A172 (cell line): ENCODE measurements around the gene S100A2. TPM values are rescaled to one million over a fixed set of nuclear protein-coding genes. Genes with fewer than 3 reads are reported as not detected.
"Not testable (repeated sequence)": the region's sequence is repeated elsewhere in the genome, so short reads cannot be mapped to it uniquely, and the experiment has no call there.

Experiments used
- DNase-seq: peaks from one replicate; pipeline ENCODE4 v3.0.0-alpha.2; 2015; ENCODE audit warnings: low spot score
- total RNA-seq: library from RNA; depleted of rRNA; stranded (reverse); fragments of >200 nt; shearing (Covaris generic); gene quantifications from 2 replicates; pipeline ENCODE4 v1.2.3, GENCODE V29; 2014; rRNA removed

The S100A2 gene
- total RNA-seq, 1 experiment from 2014 or later = 41.3 TPM

GRCh38 chr1:153532769-153533599, 32.7 kb downstream of the S100A2 start:
- DNase-seq = peak; percentile 94

DNA sequence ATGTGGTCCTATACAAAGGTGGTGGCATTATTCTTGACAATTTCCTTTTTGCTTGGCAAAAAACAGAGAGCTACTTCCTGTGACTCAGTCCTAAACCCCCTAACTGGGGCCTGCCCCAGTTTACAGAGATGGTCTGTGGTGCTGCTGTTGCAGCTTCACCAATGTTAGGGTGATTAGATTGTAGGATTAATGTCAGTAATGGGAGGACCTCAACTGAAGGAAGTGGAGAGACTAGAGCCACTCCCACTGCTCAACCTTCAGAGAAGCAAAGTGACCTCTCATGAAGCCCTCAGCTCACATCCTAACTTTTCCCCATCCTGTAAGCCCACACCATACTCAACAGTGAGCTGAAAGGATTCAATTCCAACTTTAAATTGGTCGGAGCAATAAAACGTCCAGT, 33.5 kb downstream of the S100A2 start:
- no peak for DNase-seq

DNA sequence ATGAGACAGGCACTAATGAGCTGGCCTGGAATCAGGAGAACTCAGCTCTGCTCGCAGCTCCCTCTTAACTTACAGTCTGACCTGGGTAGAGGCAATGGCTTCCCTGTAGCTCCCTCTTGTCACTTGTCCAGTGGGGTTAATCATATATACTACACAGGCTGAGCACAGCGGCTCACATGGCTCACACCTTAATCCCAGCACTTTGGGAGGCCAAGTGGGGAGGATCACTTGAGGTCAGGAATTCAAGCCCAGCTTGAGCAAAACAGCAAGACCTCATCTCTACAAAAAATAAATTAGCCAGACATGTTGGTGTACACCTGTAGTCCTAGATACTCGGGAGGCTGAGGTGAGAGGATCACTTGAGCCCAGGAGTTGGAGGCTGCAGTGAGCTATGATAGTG, 34.0 kb downstream of the S100A2 start:
- DNase-seq = no peak

GRCh38 chr1:153527683-153528040, 38.0 kb downstream of the S100A2 start:
- DNase-seq = no peak

GRCh38 chr1:153527023-153527682, 38.5 kb downstream of the S100A2 start:
- DNase-seq = no peak

GRCh38 chr1:153526132-153526543, 39.5 kb downstream of the S100A2 start:
- no peak for DNase-seq

DNA sequence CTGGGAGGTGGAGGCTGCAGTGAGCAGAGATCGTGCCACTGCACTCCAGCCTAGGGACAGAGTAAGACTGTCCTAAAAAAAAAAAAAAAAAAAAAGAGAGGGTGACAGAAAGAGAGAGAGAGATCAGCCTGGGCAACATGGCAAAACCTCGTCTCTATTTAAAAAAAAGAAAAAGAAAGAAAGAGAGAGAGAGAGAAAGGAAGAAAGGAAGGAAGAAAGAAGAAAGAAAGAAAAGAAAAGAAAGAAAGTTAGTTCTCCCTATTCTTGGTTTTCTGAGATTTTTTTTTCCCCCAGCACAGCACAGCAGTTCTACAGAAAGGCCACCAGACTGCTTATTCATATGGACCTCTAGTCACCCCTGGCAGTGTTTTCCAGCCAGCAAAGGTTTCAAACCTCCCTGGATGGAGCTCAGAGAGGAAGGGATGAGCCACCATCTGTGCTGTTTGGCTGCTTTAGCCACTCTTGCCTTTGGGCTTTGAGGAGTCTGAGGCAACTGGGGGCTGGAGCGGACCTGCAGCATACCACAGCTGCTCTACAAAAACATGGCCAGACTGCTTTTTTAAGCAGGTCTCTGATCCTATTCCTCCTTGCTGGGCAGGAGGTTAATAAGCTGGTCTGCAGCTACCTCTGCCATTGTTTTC, 40.4 kb downstream of the S100A2 start:
- no peak for DNase-seq

- DNase-seq = not testable (repeated sequence)
Measured at GRCh38 chr1:153522353-153523048, 43.1 kb downstream of the S100A2 start.

- DNase-seq = not testable (repeated sequence)
Measured at GRCh38 chr1:153521808-153522207, 43.8 kb downstream of the S100A2 start.

GRCh38 chr1:153520818-153521476, 44.7 kb downstream of the S100A2 start:
- DNase-seq = no peak

DNA sequence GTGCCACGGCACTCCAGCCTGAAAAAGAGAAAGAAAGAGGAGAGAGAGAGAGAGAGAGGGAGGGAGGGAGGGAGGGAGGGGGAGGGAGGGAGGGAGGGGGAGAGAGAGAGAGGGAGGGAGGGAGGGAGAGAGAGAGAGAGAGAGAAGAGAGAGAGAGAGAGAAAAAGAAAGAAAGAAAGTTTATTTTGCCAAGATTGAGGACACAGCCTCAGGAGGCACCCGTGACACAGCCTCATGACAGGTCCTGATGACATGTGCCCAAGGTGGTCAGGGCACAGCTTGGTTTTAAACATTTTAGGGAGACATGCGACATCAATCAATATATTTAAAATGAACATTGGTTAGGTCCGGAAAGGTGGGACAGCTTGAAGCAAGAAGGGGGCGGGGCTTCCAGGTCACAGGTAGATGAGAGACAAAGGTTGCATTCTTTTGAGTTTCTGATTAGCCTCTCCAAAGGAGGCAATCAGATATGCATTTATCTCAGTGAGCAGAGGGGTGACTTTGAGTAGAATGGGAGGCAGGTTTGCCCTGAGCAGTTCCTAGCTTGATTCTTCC, 45.4 kb downstream of the S100A2 start:
- not testable (repeated sequence) for DNase-seq

DNA sequence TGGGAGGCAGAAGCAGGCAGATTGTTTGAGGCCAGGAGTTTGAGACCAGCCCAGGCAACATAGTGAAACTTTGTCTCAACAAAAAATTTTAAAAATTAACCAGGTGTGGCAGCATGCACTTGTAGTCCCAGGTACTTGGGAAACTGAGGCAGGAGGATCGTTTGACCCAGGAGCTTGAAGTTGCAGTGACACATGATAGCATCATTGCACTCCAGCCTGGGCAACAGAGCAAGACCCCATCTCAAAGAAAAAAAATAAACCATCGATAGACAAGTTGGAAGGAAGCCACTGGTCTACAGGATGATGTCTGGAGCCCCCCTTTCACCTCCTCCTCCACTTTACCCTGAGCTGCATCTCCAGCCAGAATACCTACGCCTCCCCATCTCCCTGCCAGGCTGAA, 46.4 kb downstream of the S100A2 start:
- no peak for DNase-seq

DNA sequence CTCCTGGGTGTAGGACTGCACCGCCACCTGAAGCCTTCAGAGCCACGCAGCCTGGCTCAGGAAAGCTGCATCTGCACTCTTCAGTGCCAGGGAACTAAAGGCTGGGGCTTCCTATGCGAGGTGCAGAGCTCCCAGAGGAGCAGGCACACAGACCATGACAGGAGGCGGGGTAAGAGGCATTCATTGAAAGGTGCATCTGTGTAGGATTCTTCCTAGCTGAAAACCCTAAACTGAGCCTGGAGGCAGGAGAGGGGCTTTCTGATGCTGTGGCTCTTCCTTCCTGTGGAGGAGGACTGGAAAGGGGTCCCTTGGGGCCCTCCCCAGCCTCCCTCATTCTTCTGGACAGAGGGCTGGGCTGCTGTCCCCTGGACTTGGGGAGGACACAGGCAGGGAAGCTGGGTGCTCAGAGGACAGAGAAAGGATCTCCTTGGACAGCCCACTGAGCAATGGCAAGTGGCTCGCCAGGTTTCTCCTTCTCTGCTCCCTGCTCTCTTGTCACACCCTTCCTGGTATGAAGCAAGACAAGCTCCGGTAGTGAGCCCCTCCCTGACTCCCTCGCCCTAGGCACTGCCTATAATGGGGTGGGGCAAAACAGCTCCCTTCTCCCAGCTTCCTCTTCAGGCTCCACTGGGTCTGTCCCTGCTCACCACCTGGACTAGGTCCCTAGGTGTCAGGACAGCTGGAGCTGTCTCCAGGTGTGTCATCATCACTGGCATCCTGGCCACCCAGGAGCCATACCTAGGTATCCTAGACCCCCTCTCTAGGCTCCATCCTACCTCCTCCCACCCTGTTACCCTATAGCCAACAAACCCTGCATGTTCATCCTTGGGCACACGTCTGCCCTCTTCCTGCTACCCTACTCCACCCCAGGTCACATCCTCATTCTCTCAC, 49.9 kb downstream of the S100A2 start:
- DNase-seq = peak; percentile 62

- DNase-seq = no peak
Measured at GRCh38 chr1:153513666-153514065, 52.0 kb downstream of the S100A2 start.

DNA sequence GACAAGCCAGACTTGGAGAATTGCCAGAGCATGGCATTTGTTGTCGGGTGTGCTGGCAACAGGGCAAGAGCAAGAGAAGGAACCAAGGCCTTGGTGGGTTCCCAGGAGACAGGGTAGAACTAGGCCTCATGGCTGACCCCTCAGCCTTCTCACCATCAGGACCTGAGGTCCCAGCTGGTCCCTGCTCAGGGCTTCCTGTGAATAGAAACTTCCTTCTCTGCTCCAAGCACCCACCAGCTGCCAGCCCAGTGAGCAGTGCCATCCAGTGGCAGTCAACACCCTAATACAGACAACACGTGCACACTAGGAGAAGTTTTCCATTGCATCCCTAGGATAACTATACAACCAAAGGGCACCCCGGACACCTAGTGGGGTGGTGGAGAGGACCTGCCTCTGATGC, 52.6 kb downstream of the S100A2 start:
- DNase-seq = no peak

Other genes with a start within 250 kb of the S100A2 start
- gene PGLYRP4, start 217.0 kb downstream of the S100A2 start, total RNA-seq = not detected in 2 replicates
- gene S100A9, start 208.0 kb downstream of the S100A2 start, total RNA-seq = not detected in 2 replicates
- gene S100A12, start 190.2 kb downstream of the S100A2 start, total RNA-seq = not detected in 2 replicates
- not detected in 2 replicates for gene S100A8, start 174.8 kb downstream of the S100A2 start, total RNA-seq
- not detected in 2 replicates for gene S100A7A, start 149.3 kb downstream of the S100A2 start, total RNA-seq
- gene S100A7, start 105.2 kb downstream of the S100A2 start, total RNA-seq = not detected in 2 replicates
- 1,463 and 1,751 TPM in 2 replicates for gene S100A6, start 29.9 kb downstream of the S100A2 start, total RNA-seq
- 1.1 and 6.1 TPM in 2 replicates for gene S100A5, start 24.9 kb downstream of the S100A2 start, total RNA-seq
- 3,194 and 3,572 TPM in 2 replicates for gene S100A4, start 20.0 kb downstream of the S100A2 start, total RNA-seq
- gene S100A3, start 16.6 kb downstream of the S100A2 start, total RNA-seq = 90.9 and 103 TPM in 2 replicates
- gene S100A16, start 47.3 kb upstream of the S100A2 start, total RNA-seq = 726 and 852 TPM in 2 replicates
- 0.17 TPM in 1 of 2 replicates, not detected in the other for gene S100A14, start 50.5 kb upstream of the S100A2 start, total RNA-seq
- gene S100A13, start 61.7 kb upstream of the S100A2 start, total RNA-seq = 116 and 160 TPM in 2 replicates
- gene S100A1, start 62.6 kb upstream of the S100A2 start, total RNA-seq = 0.46 and 2.8 TPM in 2 replicates
- gene CHTOP, start 68.2 kb upstream of the S100A2 start, total RNA-seq = 49.0 and 60.8 TPM in 2 replicates
- 150 and 158 TPM in 2 replicates for gene SNAPIN, start 92.9 kb upstream of the S100A2 start, total RNA-seq
- gene ILF2, start 105.1 kb upstream of the S100A2 start, total RNA-seq = 578 and 601 TPM in 2 replicates
- gene NPR1, start 112.8 kb upstream of the S100A2 start, total RNA-seq = 0.16 and 1.4 TPM in 2 replicates
- 43.6 and 44.7 TPM in 2 replicates for gene INTS3, start 162.2 kb upstream of the S100A2 start, total RNA-seq
- gene SLC27A3, start 209.6 kb upstream of the S100A2 start, total RNA-seq = 1.8 and 2.2 TPM in 2 replicates